NCI-H2081 (cell line): ENCODE results near the gene MANBA.

Experiments used
- DNase-seq, 2 experiments: peaks; one replicate each; lab custom pipeline; 2025; lab: John Stamatoyannopoulos, UW

The MANBA gene

GRCh38 chr4:102592256-102592655 is 168.5 kb downstream of the MANBA start:
- DNase-seq = no peak

GRCh38 chr4:102589743-102590142 is 171.0 kb downstream of the MANBA start:
- DNase-seq = no peak

- no peak for DNase-seq
These were observed 174.1 kb downstream of the MANBA start for GRCh38 chr4:102586644-102587021.

GRCh38 chr4:102586002-102586643 is 174.6 kb downstream of the MANBA start:
- DNase-seq = no peak

GRCh38 chr4:102585329-102585728 is 175.4 kb downstream of the MANBA start:
- no peak for DNase-seq

GRCh38 chr4:102584091-102584490 is 176.7 kb downstream of the MANBA start:
- DNase-seq = no peak
